Panc1 (cell line): Measurements from ENCODE around the gene SERPINB2.

Experiments used
- CTCF ChIP-seq: fragments of 450-650 bp; IDR thresholded peaks from 2 replicates; pipeline ENCODE4 v1.5.1; 2017; ENCODE audit warnings: mild to moderate bottlenecking
- POLR2AphosphoS5 ChIP-seq: IDR thresholded peaks from 2 replicates; pipeline ENCODE4 v1.6.1; 2012; ENCODE audit warnings: mild to moderate bottlenecking, low read depth, low read length, moderate library complexity
- SIN3A ChIP-seq: IDR thresholded peaks from 2 replicates; pipeline ENCODE4 v1.6.1; 2012; ENCODE audit warnings: low read depth, mild to moderate bottlenecking, low read length, moderate library complexity, borderline replicate concordance; ENCODE audit not compliant: insufficient read depth
- TCF7L2 ChIP-seq: IDR thresholded peaks from 2 replicates; pipeline ENCODE4 v1.6.1; 2011; ENCODE audit warnings: mild to moderate bottlenecking, low read depth, low read length, inconsistent platforms
- TF ChIP-seq, protein P1 (sequence below), 2 experiments: IDR thresholded peaks; 2 replicates each; pipeline ENCODE4 v1.6.1; 2011 to 2012; ENCODE audit warnings: low read depth in 2 of 2, control low read depth in 1 of 2, low read length in 1 of 2, mild to moderate bottlenecking in 1 of 2, moderate library complexity in 1 of 2; ENCODE audit not compliant: insufficient read depth in 1 of 2

DNA sequence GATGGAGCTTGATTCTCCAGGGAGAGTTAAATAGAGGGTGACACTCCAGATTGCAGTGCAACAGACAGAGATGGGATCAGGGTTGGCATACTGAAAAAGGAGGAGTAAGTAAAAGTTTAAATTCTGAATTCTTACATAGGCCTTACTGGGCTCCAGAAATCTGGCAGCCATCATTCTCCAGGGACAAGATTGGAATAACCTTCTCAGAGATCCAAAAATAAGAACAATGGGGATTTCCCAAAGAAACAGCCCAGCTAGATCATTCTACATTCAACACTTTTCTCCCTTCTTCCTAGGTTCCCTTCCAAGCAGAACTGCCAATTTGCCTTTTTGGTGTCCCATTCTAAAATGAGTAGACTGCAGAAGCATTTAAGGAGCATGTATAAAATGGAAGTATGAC is 14.9 kb upstream of the SERPINB2 start:
- TF ChIP-seq CTCF (no peak), TCF7L2 (no peak), POLR2AphosphoS5 (no peak), SIN3A (no peak)
- TF ChIP-seq, protein P1, sequence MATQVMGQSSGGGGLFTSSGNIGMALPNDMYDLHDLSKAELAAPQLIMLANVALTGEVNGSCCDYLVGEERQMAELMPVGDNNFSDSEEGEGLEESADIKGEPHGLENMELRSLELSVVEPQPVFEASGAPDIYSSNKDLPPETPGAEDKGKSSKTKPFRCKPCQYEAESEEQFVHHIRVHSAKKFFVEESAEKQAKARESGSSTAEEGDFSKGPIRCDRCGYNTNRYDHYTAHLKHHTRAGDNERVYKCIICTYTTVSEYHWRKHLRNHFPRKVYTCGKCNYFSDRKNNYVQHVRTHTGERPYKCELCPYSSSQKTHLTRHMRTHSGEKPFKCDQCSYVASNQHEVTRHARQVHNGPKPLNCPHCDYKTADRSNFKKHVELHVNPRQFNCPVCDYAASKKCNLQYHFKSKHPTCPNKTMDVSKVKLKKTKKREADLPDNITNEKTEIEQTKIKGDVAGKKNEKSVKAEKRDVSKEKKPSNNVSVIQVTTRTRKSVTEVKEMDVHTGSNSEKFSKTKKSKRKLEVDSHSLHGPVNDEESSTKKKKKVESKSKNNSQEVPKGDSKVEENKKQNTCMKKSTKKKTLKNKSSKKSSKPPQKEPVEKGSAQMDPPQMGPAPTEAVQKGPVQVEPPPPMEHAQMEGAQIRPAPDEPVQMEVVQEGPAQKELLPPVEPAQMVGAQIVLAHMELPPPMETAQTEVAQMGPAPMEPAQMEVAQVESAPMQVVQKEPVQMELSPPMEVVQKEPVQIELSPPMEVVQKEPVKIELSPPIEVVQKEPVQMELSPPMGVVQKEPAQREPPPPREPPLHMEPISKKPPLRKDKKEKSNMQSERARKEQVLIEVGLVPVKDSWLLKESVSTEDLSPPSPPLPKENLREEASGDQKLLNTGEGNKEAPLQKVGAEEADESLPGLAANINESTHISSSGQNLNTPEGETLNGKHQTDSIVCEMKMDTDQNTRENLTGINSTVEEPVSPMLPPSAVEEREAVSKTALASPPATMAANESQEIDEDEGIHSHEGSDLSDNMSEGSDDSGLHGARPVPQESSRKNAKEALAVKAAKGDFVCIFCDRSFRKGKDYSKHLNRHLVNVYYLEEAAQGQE (IDR thresholded peaks at IDR 0.05; ENCODE audit: insufficient read depth in 1 of 2, low read depth in 2 of 2, low read length in 1 of 2), result no peak
